Stimulated activated CD8-positive, alpha-beta memory T cell treated with anti-CD3 and anti-CD28 coated beads, Interleukin-12 subunit alpha, Interleukin-12 subunit beta, amount 100 ng/mL, for 24 hours (primary cell): ENCODE measurements around the gene RTCB.
"Not testable (repeated sequence)": the region's sequence is repeated elsewhere in the genome, so short reads cannot be mapped to it uniquely, and the experiment has no call there.

Experiments
- DNase-seq: peaks from one replicate; pipeline ENCODE4 v3.0.0-alpha.2; 2020; ENCODE audit errors: extremely low read depth

The RTCB gene

DNA sequence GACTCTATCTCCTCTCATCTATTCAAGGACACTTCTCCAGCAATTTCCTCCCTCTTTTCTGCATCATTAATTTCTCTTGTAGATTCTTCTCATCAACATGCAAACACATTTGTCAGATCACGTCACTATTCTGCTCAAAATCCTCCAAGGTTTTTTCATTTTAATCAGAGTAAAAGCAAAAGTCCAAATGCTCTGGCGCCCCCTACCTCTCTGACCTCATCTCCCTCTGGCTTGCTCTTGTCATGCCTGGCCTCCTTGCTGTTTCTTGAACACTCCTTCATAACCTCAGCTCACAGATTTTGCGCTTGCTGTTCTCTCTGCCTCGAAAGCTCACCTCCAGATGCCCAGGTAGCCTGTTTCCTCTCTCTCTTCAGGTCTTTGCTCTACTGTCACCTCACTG is 22.4 kb downstream of the RTCB start:
- DNase-seq = no peak

DNA sequence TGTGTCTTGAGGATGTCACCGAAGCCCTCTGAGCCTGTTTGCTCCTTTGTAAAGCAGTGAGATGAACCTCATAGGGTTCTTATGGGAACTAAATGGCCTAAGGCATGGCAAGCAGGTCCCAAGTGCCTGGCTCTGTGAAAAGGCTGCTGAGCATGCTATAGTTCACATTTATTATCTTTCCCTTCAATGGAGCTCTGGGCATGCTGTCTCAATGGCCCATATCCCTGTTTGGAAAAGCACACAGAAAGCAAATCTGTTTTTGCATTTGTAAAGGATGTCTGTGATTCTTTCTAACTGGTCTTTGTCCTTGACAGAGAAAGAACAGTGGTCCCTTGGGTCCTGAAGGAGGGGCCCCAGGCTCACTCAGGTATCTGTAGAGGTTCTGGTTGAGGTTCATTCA is 26.4 kb downstream of the RTCB start:
- no peak for DNase-seq

DNA sequence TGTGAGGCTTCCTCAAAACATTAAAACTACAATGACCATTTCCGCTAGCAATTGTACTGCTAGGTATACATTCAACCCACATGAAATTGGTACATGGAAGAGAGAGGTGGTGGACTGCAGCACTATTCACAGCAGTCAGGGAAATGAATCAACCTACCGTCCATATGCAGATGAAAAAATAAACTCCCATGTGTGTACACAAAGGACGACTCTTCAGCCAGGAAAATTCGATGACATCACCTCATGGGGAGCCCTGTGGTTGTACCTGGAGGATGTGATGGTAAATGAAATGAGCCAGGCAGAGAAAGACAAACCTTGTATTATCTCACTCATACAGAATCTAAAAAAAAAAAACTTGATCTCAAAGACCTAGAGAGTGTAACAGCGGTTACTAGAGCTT is 31.1 kb downstream of the RTCB start:
- DNase-seq = no peak

DNA sequence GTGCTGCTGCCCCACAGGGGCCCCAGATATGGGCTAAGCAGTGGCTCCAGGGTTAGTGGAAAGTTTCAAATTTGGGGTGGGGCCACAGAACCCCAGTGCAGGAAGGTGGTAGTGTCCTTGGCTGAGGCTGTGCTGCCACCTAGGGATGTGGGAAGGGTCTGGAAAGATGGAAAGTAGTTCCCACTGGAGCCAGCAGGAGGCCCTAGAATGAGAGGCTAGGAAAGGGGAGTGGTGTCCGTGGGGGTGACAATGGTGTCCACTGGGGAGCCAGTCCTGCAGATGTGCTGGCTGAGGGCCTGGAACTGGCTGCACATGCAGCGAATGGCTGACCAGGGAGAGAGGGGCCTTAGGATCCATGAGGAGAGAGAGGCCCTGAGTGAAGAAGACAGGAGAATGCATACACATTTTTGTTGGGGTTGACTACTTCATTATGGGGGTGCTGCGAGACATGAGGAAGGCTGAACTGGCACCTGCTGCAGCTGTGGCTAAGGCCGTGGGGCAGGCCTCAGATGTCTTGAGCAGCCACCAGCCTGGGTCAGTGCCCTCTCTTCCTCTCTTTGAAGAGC is 33.3 kb downstream of the RTCB start:
- no peak for DNase-seq

DNA sequence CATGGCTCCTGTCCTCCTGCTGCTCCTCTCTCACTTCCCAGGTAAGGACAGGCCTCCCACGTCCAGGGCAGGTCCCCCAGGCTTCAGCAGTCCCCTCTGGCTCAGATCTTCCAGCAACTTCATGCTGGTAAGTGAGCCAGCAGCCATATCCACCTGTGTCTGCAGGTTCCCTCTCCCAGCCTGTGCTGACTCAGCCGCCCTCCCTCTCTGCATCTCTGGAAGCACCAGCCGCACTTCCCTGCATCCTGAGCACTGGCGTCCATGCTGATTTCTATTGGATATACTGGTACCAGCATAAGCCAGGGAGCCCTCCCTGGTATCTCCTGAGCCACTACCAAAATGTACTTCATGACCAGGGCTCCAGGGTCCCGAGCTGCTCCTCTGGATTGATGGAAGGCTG is 35.4 kb downstream of the RTCB start:
- no peak for DNase-seq

DNA sequence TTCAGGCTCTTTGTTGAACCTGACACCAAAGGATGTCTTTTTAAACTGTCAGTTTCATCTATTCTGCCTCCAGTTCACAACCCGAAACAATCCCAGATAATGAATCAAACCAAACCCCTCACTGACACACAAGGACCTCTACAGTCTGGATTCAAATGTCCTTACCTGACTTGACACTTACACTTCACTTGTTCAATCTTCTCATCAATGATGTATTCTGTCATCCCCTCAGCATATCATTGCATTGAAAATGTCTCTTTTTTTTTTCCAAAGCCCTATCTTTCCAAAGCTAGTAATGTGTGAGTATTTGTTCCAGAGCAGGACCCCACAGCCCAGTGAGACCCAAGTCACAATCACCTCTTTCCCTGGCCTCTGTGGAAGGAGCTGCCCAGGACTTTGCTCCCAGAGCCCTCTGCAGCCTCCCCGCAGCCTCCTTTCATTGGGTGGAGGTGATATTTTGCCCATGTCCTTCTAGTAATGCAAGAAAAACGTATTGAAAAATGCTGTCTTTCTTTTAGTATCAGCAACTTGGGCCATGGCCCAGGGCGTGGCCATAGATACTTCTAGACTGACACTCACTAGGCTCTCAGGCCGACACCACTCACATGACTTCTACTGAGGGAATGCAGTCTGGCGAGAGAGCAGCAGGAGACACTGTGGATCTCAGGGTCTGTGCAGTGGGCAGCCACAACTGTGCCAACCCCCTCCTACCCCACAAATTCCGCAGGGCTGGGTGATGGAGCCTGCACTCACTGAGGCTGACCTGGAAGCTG is 36.2 kb downstream of the RTCB start:
- no peak for DNase-seq

DNA sequence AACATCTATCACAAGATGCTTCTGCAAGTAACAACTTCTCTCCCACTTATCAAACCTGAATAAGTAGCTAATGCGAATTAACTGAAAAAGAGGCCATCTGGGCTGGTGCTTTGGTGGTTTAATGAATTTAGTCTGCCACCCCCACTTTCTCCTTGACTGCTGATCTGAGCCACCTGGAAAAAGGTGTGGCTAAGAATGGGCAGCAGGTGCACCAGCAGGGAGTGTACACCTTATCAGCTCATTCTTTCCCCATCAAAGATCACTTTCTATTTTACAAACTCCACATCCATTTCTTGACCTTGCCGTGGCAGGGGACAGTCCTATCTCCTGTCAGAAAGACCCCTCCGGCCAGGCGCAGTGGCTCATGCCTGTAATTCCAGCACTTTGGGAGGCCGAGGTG is 47.8 kb downstream of the RTCB start:
- DNase-seq = no peak

DNA sequence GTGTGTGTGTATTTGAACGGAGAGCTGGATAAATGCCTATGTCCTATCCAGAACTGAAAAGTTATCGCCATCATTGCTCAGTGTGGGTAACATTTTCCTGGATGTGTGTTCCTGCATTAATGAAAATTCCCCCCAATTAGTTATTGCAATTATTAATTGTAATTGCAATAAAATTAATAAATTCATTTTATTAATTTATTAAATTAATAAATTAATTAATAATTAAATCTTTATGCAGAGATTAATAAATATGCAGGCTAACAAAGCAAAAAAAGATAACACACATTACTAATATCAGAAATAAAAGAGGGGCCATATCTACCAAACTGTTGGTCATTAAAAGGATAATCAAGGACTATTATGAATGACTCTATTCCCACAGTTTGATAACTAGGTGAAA is 50.8 kb downstream of the RTCB start:
- no peak for DNase-seq

DNA sequence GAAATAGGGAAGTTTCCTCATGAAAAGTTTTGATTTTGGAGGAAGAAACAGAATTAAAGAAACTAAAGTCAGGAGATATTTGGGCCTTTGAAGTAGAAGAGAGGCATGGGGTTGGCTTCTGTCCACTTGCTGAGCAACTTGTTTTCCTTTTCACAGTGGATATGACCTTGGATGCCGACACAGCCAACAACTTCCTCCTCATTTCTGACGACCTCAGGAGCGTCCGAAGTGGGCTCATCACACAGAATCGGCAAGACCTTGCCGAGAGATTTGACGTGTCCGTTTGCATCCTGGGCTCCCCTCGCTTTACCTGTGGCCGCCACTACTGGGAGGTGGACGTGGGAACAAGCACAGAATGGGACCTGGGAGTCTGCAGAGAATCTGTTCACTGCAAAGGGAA is 52.0 kb downstream of the RTCB start:
- DNase-seq = not testable (repeated sequence)

DNA sequence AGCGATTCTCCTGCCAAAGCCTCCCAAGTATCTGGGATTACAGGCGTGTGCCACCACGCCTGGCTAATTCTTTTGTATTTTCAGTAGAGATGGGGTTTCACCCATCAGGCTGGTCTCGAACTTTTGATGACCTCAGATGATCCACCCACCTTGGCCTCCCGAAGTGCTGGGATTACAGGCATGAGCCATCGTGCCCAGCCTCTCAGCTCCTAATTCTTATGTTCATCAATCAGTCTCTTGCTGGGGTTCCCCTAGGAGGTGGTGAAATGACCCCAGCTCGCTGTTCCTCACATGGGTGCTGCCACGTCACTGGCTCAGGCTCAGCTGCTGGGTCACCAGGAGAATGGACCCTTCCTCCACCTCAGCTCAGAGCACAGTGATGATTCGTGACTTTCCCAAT is 54.5 kb downstream of the RTCB start, which contains the start of gene RFPL3:
Gene RFPL3, plus strand, starts transcription at position 301 of the 400 bp plus-strand sequence. CDS start 205 bp downstream, outside the sequence.
- DNase-seq = not testable (repeated sequence)

DNA sequence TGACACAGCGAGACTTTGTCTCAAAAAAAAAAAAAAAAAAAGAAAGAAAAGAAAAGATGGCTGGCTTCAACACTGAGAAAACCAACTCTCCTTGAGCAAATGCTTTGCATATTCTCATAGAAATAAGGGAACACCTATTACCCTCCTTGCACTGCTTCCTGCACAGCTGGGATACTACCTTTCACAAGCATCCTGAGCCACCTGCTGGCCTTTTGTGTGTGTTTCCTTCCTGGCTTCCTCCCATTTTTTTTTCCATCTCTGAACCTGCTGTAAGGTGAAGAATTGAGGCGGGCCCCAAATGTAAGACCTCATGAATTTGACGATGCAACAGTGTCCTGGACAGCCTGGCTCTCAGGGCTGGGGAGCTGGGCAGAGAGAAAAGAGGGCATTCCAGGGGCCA is 56.3 kb downstream of the RTCB start:
- DNase-seq = no peak

DNA sequence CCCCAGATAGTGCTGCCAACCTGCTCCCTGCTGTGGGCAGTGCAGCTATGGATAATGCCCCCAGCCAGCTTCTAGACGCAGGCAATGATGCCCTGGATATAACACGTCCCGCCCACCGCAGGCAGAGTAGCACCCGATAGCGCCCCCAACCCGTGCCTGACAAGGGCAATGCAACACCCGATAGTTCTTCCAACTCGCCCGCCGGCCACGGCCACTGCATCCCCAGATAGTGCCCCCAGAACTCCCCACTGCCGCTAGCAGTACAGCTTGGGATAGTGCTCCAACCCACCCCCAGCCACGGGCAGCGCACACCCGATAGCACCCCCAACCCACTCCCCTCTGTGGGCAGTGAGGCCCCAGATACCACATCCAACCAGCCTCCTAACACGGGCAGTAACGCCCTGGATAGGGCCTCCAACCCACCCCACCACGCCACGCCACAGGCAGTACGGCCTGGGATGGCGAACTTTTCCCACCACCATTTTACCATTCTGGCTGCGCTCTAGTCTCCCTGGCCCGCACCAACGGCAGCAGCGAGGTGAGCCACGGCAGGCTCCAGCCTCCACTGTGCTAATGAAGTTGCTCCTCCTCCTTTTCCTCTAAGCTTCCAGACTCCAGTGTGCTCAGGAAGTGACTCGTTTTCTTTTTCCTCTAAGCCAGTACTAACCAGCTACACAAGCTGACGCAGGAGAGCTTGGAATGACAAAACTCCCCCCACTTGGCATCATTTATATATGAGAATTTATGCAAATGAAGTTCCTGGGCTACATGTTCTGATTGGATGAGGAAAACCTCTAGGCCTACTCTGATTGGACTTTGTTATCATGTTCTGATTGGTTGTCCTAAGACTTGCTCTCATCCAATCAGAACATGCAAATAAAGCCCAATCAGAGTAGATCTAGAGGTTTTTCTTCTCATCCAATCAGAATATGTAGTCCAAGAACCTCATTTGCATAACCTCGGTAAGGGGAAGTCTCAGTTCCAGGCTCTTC is 57.4 kb downstream of the RTCB start:
- DNase-seq = no peak

DNA sequence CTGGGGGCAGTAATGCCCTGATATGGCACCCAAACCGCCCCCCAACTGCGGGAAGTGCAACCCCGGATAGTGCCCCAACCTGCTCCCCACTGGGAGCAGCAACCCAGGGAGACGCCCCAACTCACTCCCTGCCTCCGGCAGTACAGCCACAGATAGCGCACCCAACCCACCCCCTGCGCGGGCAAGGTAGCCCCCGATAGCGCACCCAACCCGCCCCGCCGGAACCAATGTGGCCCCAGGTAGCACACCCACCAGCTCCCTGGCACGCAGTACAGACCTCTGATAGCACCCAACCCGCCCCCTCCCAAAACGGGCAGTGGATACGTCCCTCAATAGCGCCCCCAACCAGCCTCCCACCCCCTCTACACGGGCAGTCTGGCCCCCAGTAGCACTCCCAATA is 58.2 kb downstream of the RTCB start:
- no peak for DNase-seq

DNA sequence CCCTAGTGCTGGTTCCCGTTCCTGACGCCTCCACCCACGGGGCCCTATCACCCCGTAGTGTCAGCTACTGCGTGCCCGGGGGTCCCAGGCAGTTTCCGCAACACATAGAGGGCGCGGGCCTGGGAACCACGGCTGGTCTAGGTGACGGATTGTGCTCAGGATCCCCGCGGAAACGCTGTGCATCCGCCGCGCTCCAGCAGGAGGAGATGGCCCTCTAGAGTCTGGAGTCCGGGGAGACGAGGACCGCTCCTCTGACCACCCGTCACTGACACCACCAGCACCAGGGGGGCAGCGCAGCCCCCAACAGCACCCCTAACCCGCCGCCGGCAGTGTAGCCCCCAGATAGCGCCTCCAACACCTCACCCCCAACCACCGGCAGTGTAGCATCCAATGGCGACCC is 58.8 kb downstream of the RTCB start:
- no peak for DNase-seq

DNA sequence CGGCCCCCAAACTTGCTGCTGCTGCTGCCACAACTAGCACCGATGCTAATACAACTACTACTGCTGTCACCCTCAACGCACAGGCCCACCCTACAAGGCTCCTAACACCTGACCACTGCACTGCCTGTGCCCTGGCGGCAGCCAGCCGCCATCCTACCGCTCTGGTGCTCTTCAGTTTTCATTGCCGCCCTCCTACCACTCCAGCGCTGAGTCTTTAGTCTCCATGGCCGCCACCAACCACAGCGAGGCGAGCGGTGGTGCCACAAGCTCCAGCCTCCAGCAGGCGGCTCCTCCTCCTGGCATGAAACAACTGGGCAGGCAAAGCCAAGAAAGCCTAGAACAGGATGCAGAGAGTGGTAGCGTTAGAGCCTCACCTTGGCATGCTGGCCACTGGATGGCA is 59.4 kb downstream of the RTCB start:
- no peak for DNase-seq

DNA sequence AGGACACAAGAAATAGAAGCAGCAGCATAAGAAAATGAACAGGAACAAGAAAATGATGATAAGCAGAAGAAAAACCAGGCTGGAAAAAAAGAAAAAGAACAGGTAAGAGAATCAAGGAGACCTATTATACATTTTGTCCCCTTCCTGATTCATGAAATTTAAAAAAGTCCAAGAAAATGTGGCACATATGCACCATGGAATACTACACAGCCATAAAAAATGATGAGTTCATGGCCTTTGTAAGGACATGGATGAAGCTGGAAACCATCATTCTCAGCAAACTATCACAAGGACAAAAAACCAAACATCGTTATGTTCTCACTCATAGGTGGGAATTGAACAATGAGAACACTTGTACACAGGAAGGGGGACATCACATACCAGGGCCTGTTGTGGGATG is 60.2 kb downstream of the RTCB start:
- not testable (repeated sequence) for DNase-seq

DNA sequence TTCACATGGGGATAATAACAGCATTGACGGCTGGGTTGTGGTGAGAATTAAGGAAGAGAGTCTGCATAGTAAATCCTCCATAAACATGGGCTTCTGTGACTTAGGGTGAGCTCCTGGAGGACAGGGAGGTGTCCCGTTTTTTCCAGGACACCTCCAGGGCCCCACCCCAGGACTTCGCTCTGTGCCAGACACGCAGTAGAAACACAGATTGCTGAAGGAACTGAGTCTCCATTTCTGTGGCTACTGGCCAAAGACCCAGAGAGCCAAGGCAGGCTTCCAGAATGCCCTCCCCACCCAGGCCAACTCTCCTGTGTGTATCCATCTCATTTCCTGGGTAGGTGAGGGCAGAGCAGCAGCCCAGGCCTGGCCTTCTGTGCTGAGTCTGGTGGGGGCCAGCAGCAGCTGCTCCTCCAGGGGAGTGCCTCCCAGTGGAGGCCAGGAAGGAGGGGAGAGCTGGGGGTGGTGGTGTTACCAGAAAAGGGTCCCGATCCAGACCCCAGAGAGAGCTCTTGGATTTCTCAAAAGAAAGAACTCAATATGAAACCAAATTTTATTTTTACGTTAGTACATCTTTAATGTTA is 63.9 kb downstream of the RTCB start:
- DNase-seq = no peak

DNA sequence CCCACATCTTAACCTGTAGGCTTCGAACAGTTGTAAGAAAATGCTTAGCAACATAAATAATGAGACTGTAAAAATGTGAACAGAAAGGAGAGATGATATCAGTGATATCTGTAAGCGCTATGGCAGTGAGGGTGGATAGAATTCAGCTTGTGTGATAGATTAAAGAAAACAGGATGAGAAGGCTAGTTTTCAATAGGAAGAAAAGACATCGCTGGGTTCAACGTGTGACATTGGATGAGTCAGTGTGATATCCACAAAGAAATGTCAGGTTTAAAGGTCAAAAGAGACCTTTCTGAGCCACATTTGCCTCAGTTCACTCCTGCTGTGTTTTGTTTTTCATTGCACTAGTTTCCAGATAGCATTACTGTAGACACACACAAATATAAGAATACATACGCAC is 68.1 kb downstream of the RTCB start:
- DNase-seq = no peak

DNA sequence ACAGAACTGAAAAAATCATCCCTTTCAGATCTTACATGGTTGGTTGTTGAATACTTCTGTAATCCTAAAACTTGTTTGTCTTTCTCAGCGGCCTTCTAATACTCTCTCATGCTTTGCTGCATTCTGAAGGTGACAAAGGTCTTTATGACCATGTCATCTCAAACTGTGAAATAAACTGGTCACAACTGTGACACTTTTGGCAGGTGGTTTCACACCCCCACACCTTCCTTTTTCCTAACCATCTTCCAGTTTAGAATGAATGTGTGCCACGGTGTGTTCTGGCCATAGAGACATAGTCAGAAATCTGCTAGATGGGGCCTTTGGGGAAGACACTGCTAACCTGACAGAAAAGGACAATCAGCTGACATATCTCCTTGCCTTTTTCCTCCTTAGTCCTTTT is 69.1 kb downstream of the RTCB start:
- no peak for DNase-seq

DNA sequence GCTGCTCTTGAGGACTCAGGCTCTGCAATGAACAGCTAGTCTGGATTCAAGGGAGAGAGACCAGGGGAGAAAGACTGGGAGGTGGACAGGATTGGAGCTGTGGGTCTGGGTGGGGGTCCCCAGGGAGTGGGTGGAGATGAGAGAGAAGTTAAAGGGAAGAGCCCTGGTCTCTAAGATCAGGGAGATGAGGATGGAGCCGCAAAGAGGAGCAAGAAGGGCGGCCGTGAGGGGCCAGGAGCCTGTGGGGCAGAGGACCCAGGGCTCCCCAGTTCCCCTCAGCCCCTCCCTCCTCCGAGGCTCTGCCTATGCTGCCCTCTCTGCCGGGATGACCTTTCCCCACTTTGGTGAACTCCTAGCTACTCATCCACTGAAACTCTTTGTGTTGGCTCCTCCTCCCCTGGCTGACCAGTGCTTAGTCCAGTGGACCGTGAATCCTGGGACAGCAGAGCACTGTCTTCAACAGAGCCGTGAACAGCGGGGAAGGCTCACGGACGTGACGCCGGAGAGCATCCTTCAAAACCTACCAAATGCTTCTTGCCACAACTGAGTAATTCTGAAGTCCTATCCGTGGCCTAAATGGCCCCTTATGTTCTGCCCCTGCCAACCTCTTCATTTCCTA is 70.8 kb downstream of the RTCB start:
- DNase-seq = no peak

DNA sequence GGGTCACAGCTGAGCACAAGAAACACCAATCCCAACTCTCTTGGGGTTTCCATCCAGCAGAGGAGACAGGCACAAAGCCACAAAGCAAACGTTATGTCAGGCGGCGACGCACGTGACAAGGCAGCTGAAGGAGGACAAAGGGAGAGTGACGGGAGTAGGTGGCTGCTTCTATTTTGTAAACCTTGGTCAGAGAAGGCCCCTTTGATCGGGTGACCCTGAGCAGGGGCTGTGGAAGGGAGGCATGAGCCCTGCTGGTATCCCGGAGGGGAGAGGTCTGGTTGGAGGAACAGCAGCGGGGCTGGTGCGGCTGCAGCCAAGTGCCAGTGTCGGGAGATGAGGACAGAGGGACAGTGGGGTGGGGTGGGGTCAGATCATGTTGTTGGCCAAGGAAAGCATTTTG is 71.6 kb downstream of the RTCB start:
- no peak for DNase-seq
